Measurements from ENCODE around the gene WDR93.
A peak's percentile ranks its signal among the peaks of the same experiment; 100 is the strongest.

Gene WDR93

GRCh38 chr15:89693091-89693490 lies 2.5 kb downstream of the WDR93 start:
- no peak for DNase-seq

GRCh38 chr15:89693696-89694095 lies 3.1 kb downstream of the WDR93 start:
- DNase-seq: no peak

GRCh38 chr15:89695198-89695597 lies 4.6 kb downstream of the WDR93 start:
- DNase-seq: no peak

- DNase-seq: no peak
These were observed 13.8 kb downstream of the WDR93 start for GRCh38 chr15:89704411-89704810.

- DNase-seq: no peak
These were observed 17.0 kb downstream of the WDR93 start for GRCh38 chr15:89707577-89707976.

- no peak for DNase-seq
These were observed 24.2 kb downstream of the WDR93 start for GRCh38 chr15:89714775-89715174.

- no peak for DNase-seq
These were observed 32.4 kb downstream of the WDR93 start for GRCh38 chr15:89723031-89723430.

- DNase-seq: no peak
These were observed 34.0 kb downstream of the WDR93 start for GRCh38 chr15:89724621-89725020.

- DNase-seq: no peak
These were observed 34.5 kb downstream of the WDR93 start for GRCh38 chr15:89725064-89725463.

- no peak for DNase-seq
These were observed 37.6 kb downstream of the WDR93 start for GRCh38 chr15:89728254-89728653.

- DNase-seq: no peak
These were observed 40.7 kb downstream of the WDR93 start for GRCh38 chr15:89731275-89731674.

GRCh38 chr15:89732451-89733172 lies 42.0 kb downstream of the WDR93 start:
- no peak for DNase-seq

- DNase-seq: no peak
These were observed 45.2 kb downstream of the WDR93 start for GRCh38 chr15:89735773-89736172.

GRCh38 chr15:89740137-89740536 lies 49.5 kb downstream of the WDR93 start:
- DNase-seq: peak; percentile 54

- no peak for DNase-seq
These were observed 52.4 kb downstream of the WDR93 start for GRCh38 chr15:89743011-89743410.

- DNase-seq: no peak
These were observed 53.0 kb downstream of the WDR93 start for GRCh38 chr15:89743594-89743993.

GRCh38 chr15:89745131-89745530 lies 54.5 kb downstream of the WDR93 start:
- DNase-seq: no peak

- no peak for DNase-seq
These were observed 55.2 kb downstream of the WDR93 start for GRCh38 chr15:89745768-89746167.

GRCh38 chr15:89746386-89746780 lies 55.8 kb downstream of the WDR93 start:
- no peak for DNase-seq

GRCh38 chr15:89747708-89748682 lies 57.4 kb downstream of the WDR93 start:
- no peak for DNase-seq

GRCh38 chr15:89749054-89749453 lies 58.4 kb downstream of the WDR93 start:
- DNase-seq: no peak

GRCh38 chr15:89749526-89749925 lies 58.9 kb downstream of the WDR93 start:
- no peak for DNase-seq

- no peak for DNase-seq
These were observed 59.4 kb downstream of the WDR93 start for GRCh38 chr15:89749951-89750559.

Data from NCI-H2081 treated with DMSO at 0.1 percent for 48 hours (cell line).